K562 (cell line): ENCODE measurements around the gene SLC35D3. TPM values are rescaled to one million over a fixed set of nuclear protein-coding genes. Genes with fewer than 3 reads are reported as not detected.

Experiments
- ATF1 ChIP-seq, 2 experiments: fragments of 450-650 bp in 1 of 2; IDR thresholded peaks; 2 replicates each; pipeline ENCODE4 v1.6.1; 2016; ENCODE audit warnings: missing compliant biosample characterization in 1 of 2, missing genetic modification characterization in 1 of 2
- DDX20 ChIP-seq: fragments of 450-650 bp; IDR thresholded peaks from 2 replicates; pipeline ENCODE4 v1.6.1; 2016; ENCODE audit warnings: missing genetic modification characterization, low read depth, mild to moderate bottlenecking, missing compliant biosample characterization, moderate library complexity
- DEAF1 ChIP-seq: fragments of 450-650 bp; formaldehyde crosslinking; IDR thresholded peaks from 2 replicates; pipeline ENCODE4 v1.4.0; 2020; ENCODE audit warnings: mild to moderate bottlenecking, moderate library complexity
- NCOA4 ChIP-seq: fragments of 450-650 bp; IDR thresholded peaks from 2 replicates; pipeline ENCODE4 v1.6.1; 2018; ENCODE audit warnings: mild to moderate bottlenecking; ENCODE audit not compliant: partially characterized antibody
- NR2C1 ChIP-seq, 2 experiments: fragments of 450-650 bp; IDR thresholded peaks; 2 replicates each; pipeline ENCODE4 v1.6.1; 2017; ENCODE audit warnings: mild to moderate bottlenecking in 2 of 2, antibody characterized with exemption in 1 of 2, inconsistent platforms in 1 of 2, missing compliant biosample characterization in 1 of 2, missing genetic modification characterization in 1 of 2
- POLR3G ChIP-seq: IDR thresholded peaks from 2 replicates; pipeline ENCODE4 v1.6.1; 2011; ENCODE audit not compliant: insufficient read length, insufficient replicate concordance; ENCODE audit errors: extremely low read depth
- PRPF4 ChIP-seq: fragments of 200-400 bp; formaldehyde crosslinking; IDR thresholded peaks from one replicate; pipeline ENCODE4 v1.6.1; 2017; ENCODE audit warnings: low read length, low read depth, mild to moderate bottlenecking; ENCODE audit not compliant: insufficient read depth, poor library complexity, severe bottlenecking
- RAD21 ChIP-seq, 2 experiments: fragments of 250-450 bp in 1 of 2; fragments of 450-650 bp in 1 of 2; sonication (Bioruptor Pico) in 1 of 2; formaldehyde crosslinking in 1 of 2; IDR thresholded peaks in 1 of 2; conservative IDR thresholded peaks in 1 of 2; 2 replicates each; pipeline versions ENCODE4 v1.4.0 to v1.8.0; 2020 to 2022; ENCODE audit warnings: mild to moderate bottlenecking in 2 of 2, moderate library complexity in 1 of 2
- RB1 ChIP-seq: fragments of 450-650 bp; IDR thresholded peaks from 2 replicates; pipeline ENCODE4 v1.6.1; 2017; ENCODE audit warnings: low read depth, mild to moderate bottlenecking
- REST ChIP-seq, 2 experiments: fragments of 450-650 bp; formaldehyde crosslinking in 1 of 2; IDR thresholded peaks; 2 replicates each; pipeline versions ENCODE4 v1.4.0 to v1.6.1; 2014 to 2020; ENCODE audit warnings: mild to moderate bottlenecking in 2 of 2, borderline replicate concordance in 1 of 2, low read depth in 1 of 2
- RNF2 ChIP-seq: sonication (generic); IDR thresholded peaks from 2 replicates; pipeline ENCODE4 v1.6.1; 2016
- SMC3 ChIP-seq: conservative IDR thresholded peaks from 2 replicates; pipeline ENCODE4 v1.6.1; 2011; ENCODE audit warnings: low read depth, low read length, improper control_type of control experiment; ENCODE audit not compliant: insufficient read depth
- ZKSCAN1 ChIP-seq: fragments of 150-350 bp; IDR thresholded peaks from 2 replicates; pipeline ENCODE4 v1.6.1; 2016; ENCODE audit warnings: low read depth, low read length
- ZNF280A ChIP-seq: fragments of 450-650 bp; IDR thresholded peaks from 2 replicates; pipeline ENCODE4 v1.6.1; 2018; ENCODE audit warnings: mild to moderate bottlenecking, low read depth; ENCODE audit not compliant: partially characterized antibody
- polyA plus RNA-seq, 8 experiments: library from polyadenylated mRNA; depleted of rRNA in 4 of 8; stranded (reverse) in 5 of 8; unstranded in 3 of 8; fragments of >200 nt; fragmentation: Nextera tagmentation in 2 of 8; fragmentation: Illumina TruSeq in 1 of 8; extraction: Ambion mirVana in 2 of 8; extraction: Trizol in 1 of 8; gene quantifications; 2 replicates each; pipeline versions ENCODE4 v1.2.1 to v1.2.3, GENCODE V29; 2011 to 2014; ENCODE audit warnings: inconsistent platforms in 1 of 8, missing spikeins in 1 of 8
- total RNA-seq, 7 experiments: library from RNA; depleted of rRNA in 6 of 7; stranded (reverse); fragments of >200 nt in 6 of 7; fragmentation: Illumina TruSeq in 2 of 7; extraction: Trizol in 2 of 7; gene quantifications; 2 replicates each; pipeline versions ENCODE4 v1.2.1 to v1.2.3, GENCODE V29; 2011 to 2021; ENCODE audit warnings: low replicate concordance in 1 of 7

SLC35D3 gene
- total and polyA plus RNA-seq, 9 of the 15 experiments (the other 6 are each of a cell fraction or from before 2014, with no cell fraction given), result not detected

- TF ChIP-seq NR2C1 (IDR thresholded peaks at IDR 0.05), result no peak
- peak; percentile 62; the same call in 1 of the 2 replicates for TF ChIP-seq NR2C1 (tag; IDR thresholded peaks at IDR 0.05)
- peak; percentile 66 for TF ChIP-seq SMC3
- TF ChIP-seq NCOA4, result no peak
- TF ChIP-seq ZNF280A, result no peak
- TF ChIP-seq RB1, result 0 out of 2 replicates have a peak, but pooled peaks have one; percentile 35
- TF ChIP-seq PRPF4, result no peak
- TF ChIP-seq POLR3G, result no peak
- 0 out of 2 replicates have a peak, but pooled peaks have one; percentile 22 for TF ChIP-seq RNF2
- TF ChIP-seq DDX20 (tag), result no peak
- TF ChIP-seq DEAF1 (CRISPR knock-in tag), result peak; percentile 62
- no peak for TF ChIP-seq ATF1 (CRISPR knock-in tag; IDR thresholded peaks at IDR 0.05)
- TF ChIP-seq ATF1 (tag; IDR thresholded peaks at IDR 0.05), result no peak
- TF ChIP-seq REST (IDR thresholded peaks at IDR 0.05; ENCODE audit: borderline replicate concordance), result peak; percentile 77
- TF ChIP-seq REST (CRISPR knock-in tag; IDR thresholded peaks at IDR 0.05; ENCODE audit: low read depth), result no peak
- TF ChIP-seq RAD21 (CRISPR knock-in tag; conservative IDR thresholded peaks at IDR 0.05 in 1 of 2, IDR thresholded peaks at IDR 0.05 in 1 of 2), result peak; percentile 68 to 80
- TF ChIP-seq ZKSCAN1, result peak; percentile 97
Observed at GRCh38 chr6:136967876-136968752, 46.0 kb downstream of the SLC35D3 start (continued).
